ENCODE results near the gene ETNK2.
A peak's percentile ranks its signal among the peaks of the same experiment; 100 is the strongest.

ETNK2 gene

DNA sequence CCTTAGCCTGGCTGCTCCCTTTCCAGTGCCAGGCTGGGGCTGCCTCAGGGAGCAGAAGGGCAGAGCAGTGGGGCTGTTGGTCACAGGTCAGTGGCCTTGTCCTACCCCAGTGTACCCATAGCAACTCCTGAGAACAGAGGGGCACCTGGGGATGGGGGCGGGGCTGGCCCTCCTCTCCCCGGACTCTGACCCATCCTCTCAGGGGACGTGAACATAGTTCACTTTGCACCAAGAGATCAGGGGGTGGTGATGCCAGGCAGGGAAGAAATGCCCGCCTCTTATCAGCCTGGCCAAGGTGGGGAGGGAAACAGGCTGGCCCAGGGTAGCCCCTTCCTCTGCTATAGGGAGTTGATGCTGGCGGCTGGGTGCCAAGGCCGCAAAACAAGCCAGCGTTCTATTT, 4.9 kb downstream of the ETNK2 start:
- DNase-seq: no peak

DNA sequence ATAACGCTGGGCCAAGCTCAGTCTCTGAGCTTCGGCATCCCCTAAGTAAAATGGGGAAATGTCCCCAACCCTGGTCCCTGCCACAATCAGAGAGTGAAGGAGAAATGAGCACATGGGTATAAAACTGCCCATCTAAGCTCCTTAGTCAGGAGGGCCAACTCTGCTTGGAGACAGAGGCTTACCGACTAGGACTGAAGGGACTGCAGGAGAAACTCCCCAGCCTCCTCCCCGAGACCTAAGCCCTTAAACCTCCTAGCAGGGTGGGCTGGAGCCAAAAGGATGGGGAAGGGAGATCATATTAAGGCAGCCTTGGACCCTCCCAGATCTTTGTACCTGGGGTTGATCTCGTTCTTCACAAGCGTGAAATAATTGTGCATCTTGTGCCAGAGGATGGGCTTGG, 5.5 kb downstream of the ETNK2 start:
- no peak for DNase-seq

- no peak for DNase-seq
Observed at GRCh38 chr1:204145033-204145504, 6.8 kb downstream of the ETNK2 start.

GRCh38 chr1:204143276-204144041, 8.4 kb downstream of the ETNK2 start:
- DNase-seq: no peak

DNA sequence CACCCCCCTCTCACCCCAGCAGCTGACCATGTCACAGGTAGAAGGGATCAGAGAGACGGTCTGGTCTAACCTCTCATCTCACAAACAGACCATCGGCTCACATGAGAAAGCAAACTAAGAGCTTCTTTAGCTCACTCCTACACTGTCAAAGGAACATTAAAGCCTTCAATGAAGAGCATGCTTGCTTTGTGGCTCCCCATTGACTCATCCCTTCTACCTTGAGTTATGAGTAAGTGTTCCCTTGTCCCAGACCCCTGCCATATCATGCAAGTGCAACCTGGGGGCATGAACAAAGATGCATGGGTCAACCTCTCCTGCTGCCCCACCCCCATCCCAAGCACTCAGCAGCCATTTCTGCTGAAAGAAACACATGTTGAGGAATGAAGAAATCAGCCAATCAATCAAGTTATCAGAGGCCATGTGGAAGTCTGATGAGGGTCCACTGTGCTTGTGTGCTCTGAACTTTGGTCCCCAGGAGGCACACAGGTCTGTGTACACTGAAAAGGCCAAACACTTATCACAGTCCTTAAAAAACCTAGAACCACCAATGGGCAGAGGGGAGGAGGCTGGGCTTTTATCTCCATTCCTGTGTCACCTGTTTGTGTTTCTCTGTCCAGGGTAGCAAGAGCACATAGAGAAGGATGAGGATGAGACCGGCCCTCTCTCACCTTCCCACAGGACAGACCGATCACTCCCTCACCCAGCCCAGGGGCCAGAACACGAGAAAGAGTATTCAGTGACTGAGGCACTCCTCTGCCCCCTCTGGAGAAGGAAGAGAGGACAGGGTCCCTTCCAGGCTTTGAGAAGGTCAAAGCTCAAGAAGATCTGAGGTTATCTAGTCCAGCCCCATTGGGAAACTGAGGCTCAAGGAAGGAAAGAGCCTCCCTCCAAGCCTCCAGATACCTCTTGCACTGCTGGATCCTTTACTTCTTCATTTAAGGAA, 9.5 kb downstream of the ETNK2 start:
- no peak for DNase-seq

DNA sequence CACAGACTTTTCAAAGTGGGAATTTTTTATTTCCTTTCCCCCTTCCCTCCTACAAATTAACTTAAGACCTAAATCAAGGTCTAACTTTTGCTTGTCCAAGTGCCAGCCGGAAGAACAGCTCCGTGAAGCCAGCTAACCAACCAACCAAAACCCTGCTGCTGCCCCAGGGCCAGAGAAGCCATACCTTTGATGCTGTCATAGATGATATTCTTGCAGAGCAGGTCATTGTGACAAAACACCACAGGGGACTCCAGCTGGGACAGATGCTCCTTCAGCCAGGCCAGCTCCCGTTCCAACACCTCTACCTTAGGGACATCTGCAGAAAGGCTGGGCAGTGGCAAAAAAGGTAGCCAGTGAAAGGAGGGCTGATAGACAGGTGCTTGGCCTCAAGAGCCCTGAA, 10.7 kb downstream of the ETNK2 start:
- no peak for DNase-seq

DNA sequence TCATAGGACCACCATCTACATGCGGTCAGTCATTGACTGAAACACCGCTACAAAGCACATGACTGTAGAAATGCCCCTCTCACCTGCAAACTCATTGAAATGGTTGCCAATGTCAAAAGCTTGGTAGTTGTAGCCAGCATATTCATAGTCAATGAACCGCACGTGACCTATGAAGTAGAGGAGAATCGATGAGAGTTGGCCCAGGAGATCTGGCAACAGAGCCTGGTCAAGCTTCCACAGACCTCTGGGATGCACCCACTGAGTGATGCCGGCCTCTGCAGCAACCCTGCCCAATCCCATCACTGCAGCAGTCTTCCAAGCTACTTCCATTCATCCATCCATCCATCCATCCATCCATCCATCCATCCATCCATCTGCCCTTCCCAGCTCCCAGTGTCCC, 11.9 kb downstream of the ETNK2 start:
- no peak for DNase-seq

DNA sequence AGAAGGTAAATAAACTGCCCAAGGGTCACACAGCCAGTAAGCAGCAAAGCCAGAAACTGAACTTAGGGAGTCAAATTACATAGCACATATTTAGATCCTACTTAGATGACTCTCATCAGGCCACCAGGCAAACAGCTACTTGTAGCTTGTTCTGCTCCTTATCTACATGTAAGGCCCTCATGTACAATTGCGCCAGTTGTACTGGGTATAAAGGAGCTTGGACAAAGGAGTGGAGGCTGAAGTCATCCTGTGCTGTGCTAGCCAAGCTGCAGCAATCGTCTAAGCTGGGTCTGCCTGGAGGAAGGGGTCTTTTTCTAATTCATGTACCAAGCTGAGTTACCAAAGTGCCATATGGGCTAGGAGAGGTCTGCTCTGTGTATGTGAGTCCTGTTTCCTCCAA, 12.8 kb downstream of the ETNK2 start:
- no peak for DNase-seq

DNA sequence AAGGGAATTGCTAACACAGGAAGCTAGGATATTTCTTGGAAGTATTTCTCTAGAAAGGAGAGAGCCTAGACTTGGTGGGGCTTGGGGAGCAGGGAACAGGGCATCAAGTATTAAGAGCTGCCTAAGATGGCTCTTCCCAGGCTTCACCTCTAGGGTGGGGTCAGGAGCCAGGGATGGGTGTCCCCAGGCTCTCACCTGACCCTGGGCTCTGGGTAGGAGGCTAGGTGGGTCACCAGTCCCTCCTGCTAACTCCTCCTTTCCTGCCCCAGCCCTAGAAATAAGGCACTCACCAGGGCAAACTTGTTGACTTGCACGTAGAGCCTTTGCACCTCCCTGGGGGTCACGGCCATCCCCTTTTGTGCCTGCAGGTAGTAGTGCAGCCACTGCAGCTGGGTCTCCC, 15.0 kb downstream of the ETNK2 start:
- DNase-seq: no peak

DNA sequence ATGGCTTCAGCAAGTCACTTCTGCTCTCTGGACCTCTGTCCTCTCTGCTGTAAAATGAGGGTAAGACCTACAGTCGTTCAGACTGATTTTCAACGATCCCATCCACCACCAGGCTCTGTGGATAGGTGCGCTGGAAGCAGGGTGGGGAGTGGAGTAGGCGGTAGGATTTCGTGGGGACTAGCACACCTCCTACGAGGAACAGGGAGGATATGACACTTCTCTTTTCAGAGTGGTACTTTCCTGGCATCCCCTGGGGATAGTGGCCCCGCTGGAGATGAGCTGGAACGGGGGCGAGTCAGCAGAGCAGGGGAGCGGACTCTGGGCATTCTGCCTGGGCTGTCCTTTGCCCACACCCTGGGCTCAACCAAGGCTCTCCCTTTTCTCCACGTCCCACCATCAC, 17.7 kb downstream of the ETNK2 start:
- DNase-seq: no peak

DNA sequence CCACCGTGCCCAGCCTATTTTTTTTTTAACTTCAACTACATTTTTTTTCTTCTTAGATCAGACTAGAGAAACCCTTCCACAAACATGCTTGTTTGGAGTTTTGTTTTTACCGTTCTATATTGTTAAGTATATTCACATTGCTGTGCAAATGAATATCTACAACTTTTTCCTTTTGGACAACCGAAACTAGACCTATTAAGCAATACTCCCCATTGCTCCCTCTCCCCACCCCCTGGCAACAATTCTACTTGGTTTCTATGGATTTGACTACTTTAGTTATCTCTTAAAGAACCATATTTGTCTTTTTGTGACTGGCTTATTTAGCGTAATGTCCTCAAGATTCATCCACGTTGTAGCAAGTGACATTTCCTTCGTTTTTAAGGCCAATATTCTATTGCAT, 19.1 kb downstream of the ETNK2 start:
- DNase-seq: no peak

- DNase-seq: no peak
Observed at GRCh38 chr1:204131978-204132377, 19.9 kb downstream of the ETNK2 start.

GRCh38 chr1:204130981-204131892, 20.6 kb downstream of the ETNK2 start:
- DNase-seq: peak; percentile 83

DNA sequence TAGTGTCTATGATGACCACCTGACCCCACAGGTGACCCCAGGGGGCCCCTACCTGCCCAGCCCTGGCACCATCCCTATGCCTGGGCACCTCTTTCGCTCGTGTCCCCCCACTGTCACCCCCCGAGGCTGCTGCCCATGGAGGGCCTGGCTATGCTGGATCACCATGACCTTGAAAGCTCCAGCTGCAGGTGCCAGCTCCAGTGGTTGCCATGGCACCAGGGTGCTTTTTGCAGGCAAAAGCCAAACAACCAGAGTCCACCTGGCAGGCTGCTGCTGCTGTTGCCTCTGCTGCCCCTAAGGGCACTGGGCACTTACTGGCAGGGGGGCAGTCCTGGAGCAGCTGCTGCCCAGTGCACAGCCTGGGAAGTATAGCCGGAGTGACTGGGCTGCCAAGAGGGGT, 21.7 kb downstream of the ETNK2 start:
- DNase-seq: no peak

DNA sequence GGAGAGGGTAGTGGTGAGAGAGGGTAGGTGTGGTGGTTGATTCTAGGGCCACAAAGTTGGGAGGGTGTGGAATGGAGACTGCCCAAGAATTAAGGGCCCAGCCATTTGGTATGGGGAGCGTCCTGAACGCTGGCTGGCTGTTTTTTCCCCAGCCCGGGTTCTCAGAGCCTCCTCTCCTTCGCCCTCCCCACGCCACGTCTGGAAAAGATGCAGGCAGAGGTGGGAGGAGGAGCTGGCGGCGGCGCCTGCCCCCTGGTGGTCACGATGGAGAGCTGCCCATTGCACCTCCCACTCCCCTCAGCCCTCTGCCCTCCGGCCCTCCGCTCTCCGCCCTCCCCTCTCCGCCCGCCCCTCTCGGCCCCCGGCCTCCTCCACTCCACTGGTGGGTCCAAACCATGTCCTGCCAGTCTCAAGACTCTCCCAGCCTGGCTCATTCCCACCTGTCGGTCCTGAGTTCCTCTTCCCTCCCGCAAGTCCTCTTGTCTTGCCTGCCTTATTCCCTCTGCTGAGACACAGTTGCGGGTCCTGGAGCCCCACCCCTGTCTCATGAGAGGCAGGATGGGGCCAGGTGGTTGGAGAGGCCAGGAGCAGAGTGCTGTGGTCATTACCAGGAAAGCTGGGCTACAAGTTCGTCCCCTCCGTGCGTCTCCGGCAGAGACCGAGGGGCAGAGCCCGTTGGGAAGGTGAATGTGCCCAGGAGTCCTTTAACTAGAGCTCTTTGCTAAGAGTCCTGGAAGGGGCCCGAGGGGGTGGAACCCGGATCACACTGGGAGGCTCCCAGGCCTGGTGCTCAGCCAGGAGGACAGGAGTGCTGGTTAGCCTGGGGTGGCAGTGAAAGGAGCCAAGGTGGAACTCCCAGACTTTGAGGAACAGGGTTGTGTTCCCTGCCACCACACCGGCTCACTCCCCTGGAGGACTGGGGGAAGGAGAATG, 22.6 kb downstream of the ETNK2 start:
- DNase-seq: peak; percentile 44

DNA sequence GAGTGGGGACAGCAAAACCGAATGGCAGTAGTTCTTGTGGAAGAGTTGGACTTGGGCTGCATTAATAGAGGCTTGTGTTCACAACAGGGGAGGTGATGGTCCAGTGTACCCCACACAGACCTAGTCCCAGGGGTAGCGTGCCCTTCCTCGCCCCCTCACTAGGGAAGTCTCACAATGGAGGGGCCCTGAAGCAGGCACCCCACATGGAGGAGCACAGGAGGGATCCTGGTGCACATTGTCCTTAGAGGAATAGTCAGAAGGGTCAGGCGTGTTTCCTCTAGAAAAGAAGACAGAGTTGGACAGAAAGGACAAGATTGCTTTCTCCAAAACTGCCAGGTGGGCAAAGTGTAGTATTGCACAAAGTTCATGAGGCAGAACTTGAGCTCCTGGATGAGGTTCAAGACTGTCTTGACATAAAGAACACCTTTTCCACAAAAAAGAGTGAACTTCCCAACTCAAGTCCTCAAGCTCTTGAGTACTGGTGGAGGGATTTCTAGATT, 23.3 kb downstream of the ETNK2 start:
- no peak for DNase-seq

DNA sequence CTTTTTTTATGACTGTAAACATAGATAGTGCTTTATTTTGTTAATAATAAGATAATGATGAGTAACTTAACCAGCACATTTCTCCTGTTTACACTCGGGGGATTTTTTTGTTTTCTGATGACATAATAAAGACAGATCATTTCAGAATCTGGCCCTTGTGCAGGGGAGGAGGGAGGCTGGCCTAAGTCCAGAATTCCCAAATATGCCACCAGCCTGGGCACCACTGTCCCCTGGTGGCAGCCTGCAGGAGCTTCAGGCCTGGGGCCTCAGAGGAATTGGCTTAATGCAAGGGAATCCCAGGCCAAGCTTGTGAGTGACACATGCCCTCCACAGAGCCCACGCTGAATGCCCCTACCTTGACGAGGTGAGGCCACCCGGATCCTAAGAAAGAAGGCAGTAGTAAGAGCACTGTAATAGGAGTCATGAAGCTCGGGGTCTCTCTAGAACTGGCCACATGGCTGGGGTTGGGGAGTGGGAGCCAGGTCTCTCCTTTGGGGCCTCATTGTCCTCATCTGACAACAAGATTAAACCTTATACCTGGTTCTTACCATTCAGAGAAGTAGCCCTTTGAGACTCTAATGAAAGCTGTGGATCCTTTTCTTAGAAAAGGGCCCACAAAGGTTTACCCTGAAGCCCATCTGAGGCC, 24.1 kb downstream of the ETNK2 start:
- peak; percentile 31 for DNase-seq

DNA sequence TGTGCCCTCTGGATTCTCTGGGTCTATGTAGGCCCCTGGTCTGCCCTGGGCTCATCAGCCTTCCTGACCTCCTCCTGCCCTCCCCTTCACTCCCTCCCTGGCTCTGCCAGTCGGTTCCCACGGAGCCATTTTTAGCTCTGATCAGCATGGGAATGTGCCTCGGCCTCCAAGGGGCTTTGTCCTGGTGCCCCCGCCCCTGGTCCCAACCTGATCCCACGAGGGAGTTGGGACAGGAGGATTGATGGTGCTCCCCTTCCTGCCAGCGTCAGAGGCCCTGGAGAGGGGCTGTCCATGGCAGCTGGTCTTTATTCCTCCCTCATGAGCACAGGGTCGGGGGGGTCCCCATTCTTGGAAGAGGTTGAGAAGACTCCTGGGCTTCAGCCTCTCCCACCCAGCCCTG, 24.9 kb downstream of the ETNK2 start:
- no peak for DNase-seq

GRCh38 chr1:204126386-204126785, 25.5 kb downstream of the ETNK2 start:
- DNase-seq: no peak

DNA sequence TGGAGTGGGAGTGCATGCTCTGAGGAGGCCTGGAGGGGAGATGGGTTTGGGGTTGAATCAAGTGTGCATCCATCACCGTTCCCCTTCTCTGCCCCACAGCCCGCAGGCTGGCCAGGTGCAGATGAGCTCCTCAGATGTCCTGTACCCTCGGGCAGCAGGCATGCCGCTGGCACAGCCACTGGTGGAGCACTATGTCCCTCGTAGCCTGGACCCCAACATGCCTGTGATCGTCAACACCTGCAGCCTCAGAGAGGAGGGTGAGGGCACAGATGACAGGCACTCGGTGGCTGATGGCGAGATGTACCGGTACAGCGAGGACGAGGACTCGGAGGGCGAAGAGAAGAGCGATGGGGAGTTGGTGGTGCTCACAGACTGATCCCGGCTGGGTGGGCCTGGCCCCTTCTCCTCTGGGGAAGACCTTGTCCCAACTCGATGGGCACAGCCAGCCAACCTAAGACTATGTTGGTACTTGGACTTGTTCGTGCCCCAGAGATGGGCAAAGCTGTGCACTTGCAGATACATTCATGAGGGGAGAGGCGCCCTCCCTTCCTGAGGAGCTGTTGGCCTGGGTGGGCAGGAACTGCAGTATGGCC, 26.0 kb downstream of the ETNK2 start:
- DNase-seq: no peak

GRCh38 chr1:204124639-204125038, 27.2 kb downstream of the ETNK2 start:
- DNase-seq: no peak

All from amniotic stem cell (primary cell).